GM19463 (cell line): ENCODE measurements around the gene PML.
"Not testable (repeated sequence)": the region's sequence is repeated elsewhere in the genome, so short reads cannot be mapped to it uniquely, and the experiment has no call there.

ENCODE experiments used
- ATAC-seq: cut with Tn5 transposase; IDR thresholded peaks from one replicate; pipeline ENCODE4 v1.9.1; 2021; ENCODE audit warnings: mild to moderate bottlenecking, moderate library complexity; ENCODE audit not compliant: unreplicated experiment

PML gene

GRCh38 chr15:74055804-74056203 lies 61.3 kb downstream of the PML start:
- no peak for ATAC-seq

- not testable (repeated sequence) for ATAC-seq
Measured at GRCh38 chr15:74056330-74056729, 61.8 kb downstream of the PML start.

- ATAC-seq, result not testable (repeated sequence)
Measured at GRCh38 chr15:74059050-74059833, 64.7 kb downstream of the PML start.

GRCh38 chr15:74060251-74060650 lies 65.7 kb downstream of the PML start:
- ATAC-seq, result no peak

- ATAC-seq, result no peak
Measured at GRCh38 chr15:74062236-74062635, 67.7 kb downstream of the PML start.

- no peak for ATAC-seq
Measured at GRCh38 chr15:74062671-74063070, 68.2 kb downstream of the PML start.

- not testable (repeated sequence) for ATAC-seq
Measured at GRCh38 chr15:74063425-74064146, 69.1 kb downstream of the PML start.

- not testable (repeated sequence) for ATAC-seq
Measured at GRCh38 chr15:74064183-74064582, 69.7 kb downstream of the PML start.

- not testable (repeated sequence) for ATAC-seq
Measured at GRCh38 chr15:74064822-74065221, 70.3 kb downstream of the PML start.

- ATAC-seq, result peak; percentile 73
Measured at GRCh38 chr15:74065684-74066411, 71.3 kb downstream of the PML start.

- ATAC-seq, result not testable (repeated sequence)
Measured at GRCh38 chr15:74071645-74072044, 77.1 kb downstream of the PML start.

- not testable (repeated sequence) for ATAC-seq
Measured at GRCh38 chr15:74072132-74072531, 77.6 kb downstream of the PML start.

GRCh38 chr15:74072614-74073337 lies 78.3 kb downstream of the PML start:
- not testable (repeated sequence) for ATAC-seq

GRCh38 chr15:74075781-74076180 lies 81.3 kb downstream of the PML start:
- not testable (repeated sequence) for ATAC-seq

- ATAC-seq, result not testable (repeated sequence)
Measured at GRCh38 chr15:74082450-74082849, 87.9 kb downstream of the PML start, which contains the start of gene GOLGA6A. Gene GOLGA6A, minus strand, starts transcription at chr15:74082550. Its CDS starts 41 bp downstream, at chr15:74082509.

- not testable (repeated sequence) for ATAC-seq
Measured at GRCh38 chr15:74094567-74094966, 100.1 kb downstream of the PML start.

GRCh38 chr15:74095610-74096009 lies 101.1 kb downstream of the PML start:
- not testable (repeated sequence) for ATAC-seq

- ATAC-seq, result not testable (repeated sequence)
Measured at GRCh38 chr15:74096753-74097474, 102.4 kb downstream of the PML start.
